HEK293 (cell line): ENCODE data around the gene COQ10A.

Experiments
- GFI1B ChIP-seq: fragments of 450-650 bp; formaldehyde crosslinking; IDR thresholded peaks from 2 replicates; pipeline ENCODE4 v1.5.1; 2016; ENCODE audit warnings: missing biosample characterization, missing genetic modification characterization
- GLI2 ChIP-seq: fragments of 450-650 bp; formaldehyde crosslinking; IDR thresholded peaks from 2 replicates; pipeline ENCODE4; 2017; ENCODE audit warnings: missing biosample characterization, missing genetic modification characterization, low read depth, borderline replicate concordance
- OVOL3 ChIP-seq: fragments of 450-650 bp; formaldehyde crosslinking; IDR thresholded peaks from 2 replicates; pipeline ENCODE4 v1.5.1; 2016; ENCODE audit warnings: missing biosample characterization, missing genetic modification characterization
- TSHZ1 ChIP-seq: fragments of 450-650 bp; formaldehyde crosslinking; IDR thresholded peaks from 2 replicates; pipeline ENCODE4 v1.5.1; 2016; ENCODE audit warnings: missing biosample characterization, missing genetic modification characterization, borderline replicate concordance
- ZBTB21 ChIP-seq: fragments of 450-650 bp; formaldehyde crosslinking; IDR thresholded peaks from 2 replicates; pipeline ENCODE4 v1.5.1; 2017; ENCODE audit warnings: missing biosample characterization, missing genetic modification characterization
- ZFP3 ChIP-seq: fragments of 450-650 bp; formaldehyde crosslinking; IDR thresholded peaks from 2 replicates; pipeline ENCODE4 v1.5.1; 2016; ENCODE audit warnings: low read depth, missing biosample characterization, missing genetic modification characterization
- ZNF19 ChIP-seq: fragments of 450-650 bp; formaldehyde crosslinking; IDR thresholded peaks from 2 replicates; pipeline ENCODE4; 2016; ENCODE audit warnings: missing biosample characterization, missing genetic modification characterization, low read depth
- ZNF394 ChIP-seq: fragments of 450-650 bp; formaldehyde crosslinking; IDR thresholded peaks from 2 replicates; pipeline ENCODE4 v1.5.1; 2016; ENCODE audit warnings: missing biosample characterization, missing genetic modification characterization, mild to moderate bottlenecking, moderate library complexity, borderline replicate concordance
- ZNF404 ChIP-seq: fragments of 450-650 bp; formaldehyde crosslinking; IDR thresholded peaks from 2 replicates; pipeline ENCODE4 v1.5.1; 2017; ENCODE audit warnings: missing biosample characterization, missing genetic modification characterization
- ZNF426 ChIP-seq: fragments of 450-650 bp; formaldehyde crosslinking; IDR thresholded peaks from 2 replicates; pipeline ENCODE4 v1.5.1; 2017; ENCODE audit warnings: missing biosample characterization, missing genetic modification characterization, mild to moderate bottlenecking, inconsistent platforms, moderate library complexity
- ZNF433 ChIP-seq: fragments of 450-650 bp; formaldehyde crosslinking; IDR thresholded peaks from 2 replicates; pipeline ENCODE4 v1.5.1; 2016; ENCODE audit warnings: missing biosample characterization, missing genetic modification characterization, low read depth
- ZNF501 ChIP-seq: fragments of 450-650 bp; formaldehyde crosslinking; IDR thresholded peaks from 2 replicates; pipeline ENCODE4 v1.5.1; 2016; ENCODE audit warnings: missing biosample characterization, missing genetic modification characterization
- ZNF510 ChIP-seq: fragments of 450-650 bp; formaldehyde crosslinking; IDR thresholded peaks from 2 replicates; pipeline ENCODE4 v1.5.1; 2018; ENCODE audit warnings: mild to moderate bottlenecking, missing genetic modification characterization, missing biosample characterization; ENCODE audit not compliant: insufficient replicate concordance
- ZNF560 ChIP-seq: fragments of 450-650 bp; formaldehyde crosslinking; IDR thresholded peaks from 2 replicates; pipeline ENCODE4 v1.5.1; 2017; ENCODE audit warnings: missing biosample characterization, missing genetic modification characterization, borderline replicate concordance
- ZNF623 ChIP-seq: fragments of 450-650 bp; formaldehyde crosslinking; IDR thresholded peaks from 2 replicates; pipeline ENCODE4 v1.5.1; 2016; ENCODE audit warnings: missing biosample characterization, missing genetic modification characterization
- ZNF654 ChIP-seq: fragments of 450-650 bp; formaldehyde crosslinking; IDR thresholded peaks from 2 replicates; pipeline ENCODE4 v1.5.1; 2016; ENCODE audit warnings: low read depth, missing biosample characterization, missing genetic modification characterization
- ZNF664 ChIP-seq: fragments of 450-650 bp; formaldehyde crosslinking; IDR thresholded peaks from 2 replicates; pipeline ENCODE4 v1.5.1; 2016; ENCODE audit warnings: missing biosample characterization, missing genetic modification characterization
- ZXDB ChIP-seq: fragments of 450-650 bp; formaldehyde crosslinking; IDR thresholded peaks from 2 replicates; pipeline ENCODE4 v1.5.1; 2016; ENCODE audit warnings: missing biosample characterization, missing genetic modification characterization
- TF ChIP-seq, protein P1 (sequence below): fragments of 450-650 bp; formaldehyde crosslinking; IDR thresholded peaks from 2 replicates; pipeline ENCODE4 v1.5.1; 2017; ENCODE audit warnings: missing biosample characterization, missing genetic modification characterization
- TF ChIP-seq, protein P2 (sequence below): fragments of 450-650 bp; formaldehyde crosslinking; IDR thresholded peaks from 2 replicates; pipeline ENCODE4 v1.5.1; 2016; ENCODE audit warnings: missing biosample characterization, missing genetic modification characterization
- TF ChIP-seq, protein P3 (sequence below): fragments of 450-650 bp; formaldehyde crosslinking; conservative IDR thresholded peaks from 2 replicates; pipeline ENCODE4 v1.5.1; 2016; ENCODE audit warnings: low read depth, missing biosample characterization, missing genetic modification characterization
- TF ChIP-seq, protein P4 (sequence below): fragments of 450-650 bp; formaldehyde crosslinking; IDR thresholded peaks from 2 replicates; pipeline ENCODE4 v1.5.1; 2016; ENCODE audit warnings: missing biosample characterization, missing genetic modification characterization, borderline replicate concordance

Gene COQ10A

GRCh38 chr12:56266068-56266692 lies 562 bp upstream of the COQ10A start (continued):
- TF ChIP-seq ZNF404 (tag by site-specific recombination) (peak; percentile 75), ZNF394 (peak; percentile 96), OVOL3 (tag by site-specific recombination) (peak; percentile 67; the same call in 1 of the 2 replicates), ZNF426 (tag by site-specific recombination) (peak; percentile 94), ZNF501 (tag by site-specific recombination) (0 out of 2 replicates have a peak, but pooled peaks have one; percentile 11), GFI1B (tag by site-specific recombination) (peak; percentile 68; the same call in 1 of the 2 replicates), GLI2 (tag by site-specific recombination) (peak; percentile 65; the same call in 1 of the 2 replicates), ZNF510 (peak; percentile 79), ZNF664 (peak; percentile 75; the same call in 1 of the 2 replicates), TSHZ1 (tag by site-specific recombination) (peak; percentile 35; the same call in 1 of the 2 replicates), ZXDB (tag by site-specific recombination) (peak; percentile 50; the same call in 1 of the 2 replicates), ZNF654 (tag by site-specific recombination) (peak; percentile 40), ZNF560 (peak; percentile 91; the same call in 1 of the 2 replicates), ZNF623 (tag by site-specific recombination) (peak; percentile 83), ZNF19 (tag by site-specific recombination) (peak; percentile 86; the same call in 1 of the 2 replicates), ZNF433 (tag by site-specific recombination) (peak; percentile 85), ZFP3 (tag by site-specific recombination) (0 out of 2 replicates have a peak, but pooled peaks have one; percentile 15), ZBTB21 (tag by site-specific recombination) (peak; percentile 45; the same call in 1 of the 2 replicates)
- TF ChIP-seq, protein P1, sequence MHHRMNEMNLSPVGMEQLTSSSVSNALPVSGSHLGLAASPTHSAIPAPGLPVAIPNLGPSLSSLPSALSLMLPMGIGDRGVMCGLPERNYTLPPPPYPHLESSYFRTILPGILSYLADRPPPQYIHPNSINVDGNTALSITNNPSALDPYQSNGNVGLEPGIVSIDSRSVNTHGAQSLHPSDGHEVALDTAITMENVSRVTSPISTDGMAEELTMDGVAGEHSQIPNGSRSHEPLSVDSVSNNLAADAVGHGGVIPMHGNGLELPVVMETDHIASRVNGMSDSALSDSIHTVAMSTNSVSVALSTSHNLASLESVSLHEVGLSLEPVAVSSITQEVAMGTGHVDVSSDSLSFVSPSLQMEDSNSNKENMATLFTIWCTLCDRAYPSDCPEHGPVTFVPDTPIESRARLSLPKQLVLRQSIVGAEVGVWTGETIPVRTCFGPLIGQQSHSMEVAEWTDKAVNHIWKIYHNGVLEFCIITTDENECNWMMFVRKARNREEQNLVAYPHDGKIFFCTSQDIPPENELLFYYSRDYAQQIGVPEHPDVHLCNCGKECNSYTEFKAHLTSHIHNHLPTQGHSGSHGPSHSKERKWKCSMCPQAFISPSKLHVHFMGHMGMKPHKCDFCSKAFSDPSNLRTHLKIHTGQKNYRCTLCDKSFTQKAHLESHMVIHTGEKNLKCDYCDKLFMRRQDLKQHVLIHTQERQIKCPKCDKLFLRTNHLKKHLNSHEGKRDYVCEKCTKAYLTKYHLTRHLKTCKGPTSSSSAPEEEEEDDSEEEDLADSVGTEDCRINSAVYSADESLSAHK (tag by site-specific recombination): peak; percentile 14; the same call in 1 of the 2 replicates
- TF ChIP-seq, protein P2, sequence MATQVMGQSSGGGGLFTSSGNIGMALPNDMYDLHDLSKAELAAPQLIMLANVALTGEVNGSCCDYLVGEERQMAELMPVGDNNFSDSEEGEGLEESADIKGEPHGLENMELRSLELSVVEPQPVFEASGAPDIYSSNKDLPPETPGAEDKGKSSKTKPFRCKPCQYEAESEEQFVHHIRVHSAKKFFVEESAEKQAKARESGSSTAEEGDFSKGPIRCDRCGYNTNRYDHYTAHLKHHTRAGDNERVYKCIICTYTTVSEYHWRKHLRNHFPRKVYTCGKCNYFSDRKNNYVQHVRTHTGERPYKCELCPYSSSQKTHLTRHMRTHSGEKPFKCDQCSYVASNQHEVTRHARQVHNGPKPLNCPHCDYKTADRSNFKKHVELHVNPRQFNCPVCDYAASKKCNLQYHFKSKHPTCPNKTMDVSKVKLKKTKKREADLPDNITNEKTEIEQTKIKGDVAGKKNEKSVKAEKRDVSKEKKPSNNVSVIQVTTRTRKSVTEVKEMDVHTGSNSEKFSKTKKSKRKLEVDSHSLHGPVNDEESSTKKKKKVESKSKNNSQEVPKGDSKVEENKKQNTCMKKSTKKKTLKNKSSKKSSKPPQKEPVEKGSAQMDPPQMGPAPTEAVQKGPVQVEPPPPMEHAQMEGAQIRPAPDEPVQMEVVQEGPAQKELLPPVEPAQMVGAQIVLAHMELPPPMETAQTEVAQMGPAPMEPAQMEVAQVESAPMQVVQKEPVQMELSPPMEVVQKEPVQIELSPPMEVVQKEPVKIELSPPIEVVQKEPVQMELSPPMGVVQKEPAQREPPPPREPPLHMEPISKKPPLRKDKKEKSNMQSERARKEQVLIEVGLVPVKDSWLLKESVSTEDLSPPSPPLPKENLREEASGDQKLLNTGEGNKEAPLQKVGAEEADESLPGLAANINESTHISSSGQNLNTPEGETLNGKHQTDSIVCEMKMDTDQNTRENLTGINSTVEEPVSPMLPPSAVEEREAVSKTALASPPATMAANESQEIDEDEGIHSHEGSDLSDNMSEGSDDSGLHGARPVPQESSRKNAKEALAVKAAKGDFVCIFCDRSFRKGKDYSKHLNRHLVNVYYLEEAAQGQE (tag by site-specific recombination): peak; percentile 77
- TF ChIP-seq, protein P3, sequence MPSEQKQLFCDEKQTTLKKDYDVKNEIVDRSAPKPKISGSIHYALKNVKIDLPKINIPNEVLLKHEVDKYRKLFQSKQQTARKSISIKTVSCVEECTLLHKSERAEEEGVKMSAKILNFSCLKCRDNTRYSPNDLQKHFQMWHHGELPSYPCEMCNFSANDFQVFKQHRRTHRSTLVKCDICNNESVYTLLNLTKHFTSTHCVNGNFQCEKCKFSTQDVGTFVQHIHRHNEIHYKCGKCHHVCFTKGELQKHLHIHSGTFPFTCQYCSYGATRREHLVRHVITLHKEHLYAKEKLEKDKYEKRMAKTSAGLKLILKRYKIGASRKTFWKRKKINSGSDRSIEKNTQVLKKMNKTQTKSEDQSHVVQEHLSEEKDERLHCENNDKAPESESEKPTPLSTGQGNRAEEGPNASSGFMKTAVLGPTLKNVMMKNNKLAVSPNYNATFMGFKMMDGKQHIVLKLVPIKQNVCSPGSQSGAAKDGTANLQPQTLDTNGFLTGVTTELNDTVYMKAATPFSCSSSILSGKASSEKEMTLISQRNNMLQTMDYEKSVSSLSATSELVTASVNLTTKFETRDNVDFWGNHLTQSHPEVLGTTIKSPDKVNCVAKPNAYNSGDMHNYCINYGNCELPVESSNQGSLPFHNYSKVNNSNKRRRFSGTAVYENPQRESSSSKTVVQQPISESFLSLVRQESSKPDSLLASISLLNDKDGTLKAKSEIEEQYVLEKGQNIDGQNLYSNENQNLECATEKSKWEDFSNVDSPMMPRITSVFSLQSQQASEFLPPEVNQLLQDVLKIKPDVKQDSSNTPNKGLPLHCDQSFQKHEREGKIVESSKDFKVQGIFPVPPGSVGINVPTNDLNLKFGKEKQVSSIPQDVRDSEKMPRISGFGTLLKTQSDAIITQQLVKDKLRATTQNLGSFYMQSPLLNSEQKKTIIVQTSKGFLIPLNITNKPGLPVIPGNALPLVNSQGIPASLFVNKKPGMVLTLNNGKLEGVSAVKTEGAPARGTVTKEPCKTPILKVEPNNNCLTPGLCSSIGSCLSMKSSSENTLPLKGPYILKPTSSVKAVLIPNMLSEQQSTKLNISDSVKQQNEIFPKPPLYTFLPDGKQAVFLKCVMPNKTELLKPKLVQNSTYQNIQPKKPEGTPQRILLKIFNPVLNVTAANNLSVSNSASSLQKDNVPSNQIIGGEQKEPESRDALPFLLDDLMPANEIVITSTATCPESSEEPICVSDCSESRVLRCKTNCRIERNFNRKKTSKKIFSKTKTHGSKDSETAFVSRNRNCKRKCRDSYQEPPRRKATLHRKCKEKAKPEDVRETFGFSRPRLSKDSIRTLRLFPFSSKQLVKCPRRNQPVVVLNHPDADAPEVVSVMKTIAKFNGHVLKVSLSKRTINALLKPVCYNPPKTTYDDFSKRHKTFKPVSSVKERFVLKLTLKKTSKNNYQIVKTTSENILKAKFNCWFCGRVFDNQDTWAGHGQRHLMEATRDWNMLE (tag by site-specific recombination): peak; percentile 93
- TF ChIP-seq, protein P4, sequence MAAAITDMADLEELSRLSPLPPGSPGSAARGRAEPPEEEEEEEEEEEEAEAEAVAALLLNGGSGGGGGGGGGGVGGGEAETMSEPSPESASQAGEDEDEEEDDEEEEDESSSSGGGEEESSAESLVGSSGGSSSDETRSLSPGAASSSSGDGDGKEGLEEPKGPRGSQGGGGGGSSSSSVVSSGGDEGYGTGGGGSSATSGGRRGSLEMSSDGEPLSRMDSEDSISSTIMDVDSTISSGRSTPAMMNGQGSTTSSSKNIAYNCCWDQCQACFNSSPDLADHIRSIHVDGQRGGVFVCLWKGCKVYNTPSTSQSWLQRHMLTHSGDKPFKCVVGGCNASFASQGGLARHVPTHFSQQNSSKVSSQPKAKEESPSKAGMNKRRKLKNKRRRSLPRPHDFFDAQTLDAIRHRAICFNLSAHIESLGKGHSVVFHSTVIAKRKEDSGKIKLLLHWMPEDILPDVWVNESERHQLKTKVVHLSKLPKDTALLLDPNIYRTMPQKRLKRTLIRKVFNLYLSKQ (tag by site-specific recombination): peak; percentile 78; the same call in 1 of the 2 replicates
